SU-DHL-6 (cell line): ENCODE measurements around the gene ERBB4.

Experiments used
- H2AFZ ChIP-seq: fragments of 200-600 bp; sonication (generic); 2 replicates; pipeline ENCODE4 v1.6.1; 2014; ENCODE audit warnings: low read depth, mild to moderate bottlenecking, moderate library complexity, mixed read lengths, antibody characterized with exemption, low read length; ENCODE audit not compliant: severe bottlenecking
- H3F3A ChIP-seq: fragments of 200-600 bp; shearing (Covaris generic); 2 replicates; pipeline ENCODE4 v1.6.0; 2016; ENCODE audit warnings: antibody characterized with exemption, mild to moderate bottlenecking; ENCODE audit not compliant: insufficient read depth
- H3K27ac ChIP-seq: fragments of 200-600 bp; sonication (generic); 2 replicates; pipeline ENCODE4 v1.5.1; 2016; ENCODE audit warnings: low read depth, mild to moderate bottlenecking, low read length, moderate library complexity, mixed read lengths
- H3K27me3 ChIP-seq: fragments of 200-600 bp; sonication (generic), shearing (Covaris generic); 2 replicates; pipeline ENCODE4 v1.6.0; 2014; ENCODE audit warnings: mild to moderate bottlenecking, low read length
- H3K36me3 ChIP-seq: fragments of 200-600 bp; sonication (generic); 2 replicates; pipeline ENCODE4 v1.6.1; 2014; ENCODE audit warnings: mild to moderate bottlenecking, low read length, mixed read lengths
- H3K4me2 ChIP-seq: fragments of 300-600, 200-600 bp; shearing (Covaris generic), sonication (generic); 2 replicates; pipeline ENCODE4 v1.6.0; 2014; ENCODE audit warnings: low read length, low read depth, mild to moderate bottlenecking; ENCODE audit not compliant: poor library complexity, severe bottlenecking
- H3K4me3 ChIP-seq: fragments of 200-600 bp; sonication (generic); 2 replicates; pipeline ENCODE4 v1.5.1; 2014; ENCODE audit warnings: antibody characterized with exemption, low read length, mild to moderate bottlenecking, mixed read lengths; ENCODE audit not compliant: insufficient read depth, poor library complexity, severe bottlenecking
- H3K79me2 ChIP-seq: fragments of 200-600 bp; sonication (generic); 2 replicates; pipeline ENCODE4 v1.6.1; 2014; ENCODE audit warnings: mild to moderate bottlenecking, low read length, moderate library complexity; ENCODE audit not compliant: insufficient read depth
- H3K9ac ChIP-seq: fragments of 200-600 bp; sonication (generic); 2 replicates; pipeline ENCODE4 v1.7.0; 2014; ENCODE audit warnings: mild to moderate bottlenecking, low read length
- H3K9me2 ChIP-seq: fragments of 200-600 bp; sonication (generic); replicated peaks from 2 replicates; pipeline ENCODE4 v1.6.1; 2014; ENCODE audit warnings: low read length; ENCODE audit not compliant: insufficient read depth
- H3K9me3 ChIP-seq: fragments of 200-600 bp; sonication (generic); 2 replicates; pipeline ENCODE4 v1.6.1; 2014; ENCODE audit warnings: low read length, mixed read lengths; ENCODE audit not compliant: insufficient read depth
- H4K20me1 ChIP-seq: fragments of 200-600 bp; sonication (generic); 2 replicates; pipeline ENCODE4 v1.6.1; 2014; ENCODE audit warnings: low read depth, mild to moderate bottlenecking, antibody characterized with exemption, low read length, moderate library complexity, mixed read lengths
- EZH2phosphoT487 ChIP-seq: fragments of 200-600 bp; sonication (generic), shearing (Covaris generic); conservative IDR thresholded peaks from 2 replicates; pipeline ENCODE4 v1.6.1; 2018; ENCODE audit warnings: mild to moderate bottlenecking, antibody characterized with exemption, low read length, moderate library complexity, mixed read lengths
- TF ChIP-seq, protein P1 (sequence below): fragments of 200-600 bp; sonication (generic); IDR thresholded peaks from one replicate; pipeline ENCODE4 v1.5.1; 2017; ENCODE audit warnings: antibody characterized with exemption, mild to moderate bottlenecking, low read length, moderate library complexity; ENCODE audit not compliant: insufficient read depth, poor library complexity, severe bottlenecking

The ERBB4 gene

DNA sequence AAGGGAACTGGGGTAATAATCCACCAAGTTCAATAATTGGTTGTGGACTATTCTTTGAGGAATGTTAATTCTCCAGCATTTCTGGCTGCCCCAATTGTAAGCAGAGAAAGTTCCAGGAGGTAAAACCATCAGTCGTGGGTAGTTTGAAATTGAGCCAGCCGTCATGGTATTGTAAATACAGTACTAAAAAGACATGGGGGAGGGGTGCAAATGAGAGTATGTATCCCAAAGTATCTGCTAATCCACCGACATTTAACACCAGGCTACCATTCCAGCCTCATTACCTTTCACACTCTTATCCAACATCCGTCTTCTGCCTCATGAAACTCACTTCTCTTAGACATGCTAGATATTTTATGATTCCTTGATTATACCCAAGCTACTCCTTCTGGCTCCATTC, 507.9 kb downstream of the ERBB4 start:
- no peaks in the 10 kb centered on the region for H3K79me2 ChIP-seq
- H2AFZ ChIP-seq = no peak overlapping the region
- H3K36me3 ChIP-seq = no peaks in the 10 kb centered on the region
- H3K27me3 ChIP-seq = no peaks in the 10 kb centered on the region
- H3K4me2 ChIP-seq = no peak overlapping the region
- no peak overlapping the region for H3K27ac ChIP-seq
- H3K9me2 ChIP-seq = no peaks in the 10 kb centered on the region
- H3K9ac ChIP-seq = no peak overlapping the region
- H3K9me3 ChIP-seq = no peaks in the 10 kb centered on the region
- H4K20me1 ChIP-seq = no peaks in the 10 kb centered on the region
- no peaks in the 10 kb centered on the region for H3F3A ChIP-seq
- TF ChIP-seq, protein P1, sequence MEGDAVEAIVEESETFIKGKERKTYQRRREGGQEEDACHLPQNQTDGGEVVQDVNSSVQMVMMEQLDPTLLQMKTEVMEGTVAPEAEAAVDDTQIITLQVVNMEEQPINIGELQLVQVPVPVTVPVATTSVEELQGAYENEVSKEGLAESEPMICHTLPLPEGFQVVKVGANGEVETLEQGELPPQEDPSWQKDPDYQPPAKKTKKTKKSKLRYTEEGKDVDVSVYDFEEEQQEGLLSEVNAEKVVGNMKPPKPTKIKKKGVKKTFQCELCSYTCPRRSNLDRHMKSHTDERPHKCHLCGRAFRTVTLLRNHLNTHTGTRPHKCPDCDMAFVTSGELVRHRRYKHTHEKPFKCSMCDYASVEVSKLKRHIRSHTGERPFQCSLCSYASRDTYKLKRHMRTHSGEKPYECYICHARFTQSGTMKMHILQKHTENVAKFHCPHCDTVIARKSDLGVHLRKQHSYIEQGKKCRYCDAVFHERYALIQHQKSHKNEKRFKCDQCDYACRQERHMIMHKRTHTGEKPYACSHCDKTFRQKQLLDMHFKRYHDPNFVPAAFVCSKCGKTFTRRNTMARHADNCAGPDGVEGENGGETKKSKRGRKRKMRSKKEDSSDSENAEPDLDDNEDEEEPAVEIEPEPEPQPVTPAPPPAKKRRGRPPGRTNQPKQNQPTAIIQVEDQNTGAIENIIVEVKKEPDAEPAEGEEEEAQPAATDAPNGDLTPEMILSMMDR = no peak
- TF ChIP-seq EZH2phosphoT487 = no peak
- H3K4me3 ChIP-seq = no peak overlapping the region

DNA sequence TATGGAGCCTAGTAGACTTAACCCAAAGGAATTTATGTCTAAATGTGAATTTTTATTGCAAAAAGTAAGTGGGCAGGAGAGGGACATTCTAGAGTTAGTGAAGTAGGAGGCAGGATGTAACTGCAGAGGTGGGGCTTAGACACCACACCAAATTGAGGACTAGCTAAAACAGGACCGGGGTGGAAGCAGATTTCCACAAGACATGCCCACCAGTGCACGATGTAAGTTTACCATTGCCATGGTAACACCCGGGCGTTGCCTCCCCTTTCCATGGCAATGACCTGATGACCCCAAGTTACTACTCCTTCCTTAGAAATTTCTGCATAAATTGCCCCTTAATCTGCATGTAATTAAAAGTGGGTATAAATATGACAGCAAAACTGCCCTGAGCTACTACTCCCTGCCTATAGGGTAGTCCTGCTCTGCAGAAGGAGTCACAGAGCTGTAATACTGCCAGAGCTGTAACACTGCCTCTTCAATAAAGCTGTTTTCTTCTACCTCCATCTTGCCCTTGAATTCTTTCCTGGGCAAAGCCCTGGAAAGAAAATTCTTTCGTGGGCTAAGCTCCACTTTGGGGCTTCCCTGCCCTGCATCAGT, 509.7 kb downstream of the ERBB4 start:
- Histone ChIP-seq H3K79me2 (no peaks in the 10 kb centered on the region), H2AFZ (no peak overlapping the region), H3K4me3 (no peak overlapping the region), H3K9me2 (no peaks in the 10 kb centered on the region), H3K9me3 (no peaks in the 10 kb centered on the region), H3K9ac (no peak overlapping the region), H4K20me1 (no peaks in the 10 kb centered on the region), H3F3A (no peaks in the 10 kb centered on the region), H3K27ac (no peak overlapping the region), H3K36me3 (no peaks in the 10 kb centered on the region), H3K27me3 (no peaks in the 10 kb centered on the region), H3K4me2 (no peak overlapping the region)
- no peak for TF ChIP-seq EZH2phosphoT487
- TF ChIP-seq, protein P1 = no peak

DNA sequence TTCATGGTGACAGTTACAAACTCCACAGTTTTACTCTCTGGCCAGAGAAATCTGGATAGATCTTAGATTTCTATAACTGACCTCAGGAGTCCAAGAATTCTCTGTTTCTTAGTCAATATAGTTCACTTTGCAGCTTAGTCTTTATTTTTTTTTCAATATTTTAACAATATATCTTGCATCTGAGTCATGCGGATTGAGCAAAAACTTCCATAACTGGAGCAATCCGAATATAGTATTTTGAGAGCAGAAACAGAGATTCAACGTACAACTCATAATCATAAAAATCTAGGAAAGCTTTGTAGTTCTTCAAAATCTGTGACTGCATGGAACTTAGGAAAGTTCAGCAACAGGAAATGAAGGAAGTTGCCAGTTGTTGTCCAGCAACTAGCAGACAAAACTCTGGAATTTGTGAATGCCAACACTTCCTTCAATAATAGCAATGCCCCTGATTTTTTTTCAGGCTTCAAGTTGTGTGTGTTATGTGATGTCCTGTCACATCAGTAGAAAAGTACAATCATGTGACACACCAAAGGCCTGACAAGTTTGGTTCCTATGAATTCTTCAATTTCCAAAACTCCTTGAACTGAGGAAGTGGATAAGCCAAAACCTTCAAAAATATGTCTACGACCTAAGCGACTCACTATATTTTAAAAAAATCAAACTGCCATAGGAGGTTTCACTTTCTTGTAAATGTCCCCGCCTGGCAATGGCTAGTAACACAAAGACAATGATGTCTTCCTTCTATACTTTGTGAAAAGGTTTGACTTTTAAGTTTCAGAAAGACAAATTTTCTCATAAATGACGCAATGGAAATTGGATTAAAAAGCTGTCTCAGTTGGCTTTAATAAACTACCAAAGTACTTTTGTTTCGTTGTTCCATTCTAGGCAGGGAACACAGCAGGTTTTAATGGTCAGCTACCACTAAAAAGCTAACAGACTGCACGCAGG, 510.6 kb downstream of the ERBB4 start:
- Histone ChIP-seq H2AFZ (no peak overlapping the region), H3K27me3 (no peaks in the 10 kb centered on the region), H3K9me2 (no peaks in the 10 kb centered on the region), H3F3A (no peaks in the 10 kb centered on the region), H3K4me3 (no peak overlapping the region), H3K27ac (no peak overlapping the region), H3K4me2 (no peak overlapping the region), H4K20me1 (no peaks in the 10 kb centered on the region), H3K9me3 (no peaks in the 10 kb centered on the region), H3K9ac (no peak overlapping the region), H3K36me3 (no peaks in the 10 kb centered on the region), H3K79me2 (no peaks in the 10 kb centered on the region)
- TF ChIP-seq, protein P1 = no peak
- no peak for TF ChIP-seq EZH2phosphoT487
